Lung (tissue), 12 donors: ENCODE measurements around the gene BDKRB2. TPM values are rescaled to one million over a fixed set of nuclear protein-coding genes. Genes with fewer than 3 reads are reported as not detected.

Experiments used
- ATAC-seq: fragments of 200-7000 bp; cut with Tn5 transposase; one replicate; pipeline ENCODE4 v1.9.1; 2020; ENCODE audit warnings: moderate number of reproducible peaks; ENCODE audit not compliant: insufficient read depth, low FRiP score
- DNase-seq, 3 donors: peaks; one replicate each; pipeline ENCODE4 v3.0.0-alpha.2; 2013 to 2017
- H3K27ac ChIP-seq, 2 donors: one replicate each; pipeline ENCODE4 v1.5.1; 2013; ENCODE audit warnings: mild to moderate bottlenecking in 2 of 2, moderate library complexity in 2 of 2, control low read depth in 1 of 2, inconsistent platforms in 1 of 2, low read depth in 1 of 2, low read length in 1 of 2
- H3K27me3 ChIP-seq, 3 donors: one replicate each; pipeline ENCODE4 v1.5.1; 2013; ENCODE audit warnings: low read length in 2 of 3; ENCODE audit not compliant: control insufficient read depth in 3 of 3, insufficient read depth in 3 of 3
- H3K36me3 ChIP-seq, 4 donors: one replicate each; pipeline ENCODE4 v1.5.1; 2013; ENCODE audit warnings: low read length in 4 of 4, mild to moderate bottlenecking in 1 of 4, moderate library complexity in 1 of 4; ENCODE audit not compliant: control insufficient read depth in 4 of 4, insufficient read depth in 4 of 4
- H3K4me1 ChIP-seq, 5 donors: one replicate each; pipeline ENCODE4 v1.5.1; 2013; ENCODE audit warnings: low read length in 5 of 5, mild to moderate bottlenecking in 2 of 5, moderate library complexity in 1 of 5; ENCODE audit not compliant: control insufficient read depth in 5 of 5, insufficient read depth in 5 of 5
- H3K4me3 ChIP-seq: one replicate; pipeline ENCODE4 v1.5.1; 2013; ENCODE audit warnings: mild to moderate bottlenecking, control low read depth, moderate library complexity
- H3K9ac ChIP-seq, 2 donors: one replicate each; pipeline ENCODE4 v1.5.1; 2013; ENCODE audit warnings: low read length in 2 of 2, control low read depth in 1 of 2; ENCODE audit not compliant: insufficient read depth in 1 of 2
- H3K9me3 ChIP-seq, 4 donors: one replicate each; pipeline ENCODE4 v1.5.1; 2013; ENCODE audit warnings: low read length in 3 of 4, mild to moderate bottlenecking in 1 of 4, moderate library complexity in 1 of 4; ENCODE audit not compliant: control insufficient read depth in 4 of 4, insufficient read depth in 3 of 4
- WGBS, 2 donors: extraction: QIAGEN DNeasy Blood & Tissue Kit; methylation state at CpG; one replicate each; pipeline ENCODE4 v1.1.7; 2013; 5-methylcytosine and 5-hydroxymethylcytosine counted together
- polyA plus RNA-seq, 2 donors: library from polyadenylated mRNA; stranded (reverse); fragments of 200-250 nt; gene quantifications; one replicate each; pipeline ENCODE4 v1.2.1, GENCODE V29; 2013
- total RNA-seq, 2 donors: library from RNA; depleted of rRNA in 1 of 2; stranded (reverse); fragments of >200 nt in 1 of 2; gene quantifications; one replicate each; pipeline ENCODE4 v1.2.1, GENCODE V29; 2014 to 2021
- TF ChIP-seq, protein P1 (sequence below): IDR thresholded peaks from 2 replicates; pipeline ENCODE4 v1.5.1; 2012; ENCODE audit warnings: mild to moderate bottlenecking; ENCODE audit errors: control extremely low read depth, extremely low read depth
- donor health status: control.
- donor health status: control.
- donor health status: Bipolar disorder and iron deficiency.
- donor health status: healthy.
- donor health status: DM: yes; HTN: yes; CAD: no.

BDKRB2 gene
- total and polyA plus RNA-seq, 4 donors, result 0.77 to 5.8 (median 2.4) TPM

GRCh38 chr14:96205059-96205977 is 679 bp downstream of the BDKRB2 start:
- no peak for DNase-seq

DNA sequence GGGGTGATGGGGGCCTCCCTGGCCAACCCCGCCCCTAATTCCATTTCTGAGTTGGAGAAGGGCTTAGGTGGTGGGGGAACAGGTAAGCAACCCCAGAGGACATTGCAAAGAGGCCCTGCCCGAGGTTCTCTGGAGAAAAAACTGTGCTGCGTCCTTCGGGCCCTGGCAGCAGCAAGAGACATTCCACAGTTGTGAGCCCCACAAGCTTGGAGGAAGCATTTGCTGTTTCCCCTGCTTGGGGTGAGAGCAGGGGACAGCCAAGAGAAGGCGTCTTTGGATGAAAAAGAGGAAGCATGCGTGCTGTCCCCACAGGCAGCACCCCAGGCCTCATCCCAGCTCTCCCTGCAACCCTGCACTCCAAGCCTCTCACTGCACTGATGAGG is 1.3 kb downstream of the BDKRB2 start:
- peaks cover 0 to 2% (median 0%) of the 10 kb centered on the region in 3 donors for H3K27me3 ChIP-seq
- ATAC-seq (no peak), DNase-seq (peak in 2 of 3 donors; percentile 44 to 45)
- H3K4me3 ChIP-seq, result no peak overlapping the region
- TF ChIP-seq, protein P1, sequence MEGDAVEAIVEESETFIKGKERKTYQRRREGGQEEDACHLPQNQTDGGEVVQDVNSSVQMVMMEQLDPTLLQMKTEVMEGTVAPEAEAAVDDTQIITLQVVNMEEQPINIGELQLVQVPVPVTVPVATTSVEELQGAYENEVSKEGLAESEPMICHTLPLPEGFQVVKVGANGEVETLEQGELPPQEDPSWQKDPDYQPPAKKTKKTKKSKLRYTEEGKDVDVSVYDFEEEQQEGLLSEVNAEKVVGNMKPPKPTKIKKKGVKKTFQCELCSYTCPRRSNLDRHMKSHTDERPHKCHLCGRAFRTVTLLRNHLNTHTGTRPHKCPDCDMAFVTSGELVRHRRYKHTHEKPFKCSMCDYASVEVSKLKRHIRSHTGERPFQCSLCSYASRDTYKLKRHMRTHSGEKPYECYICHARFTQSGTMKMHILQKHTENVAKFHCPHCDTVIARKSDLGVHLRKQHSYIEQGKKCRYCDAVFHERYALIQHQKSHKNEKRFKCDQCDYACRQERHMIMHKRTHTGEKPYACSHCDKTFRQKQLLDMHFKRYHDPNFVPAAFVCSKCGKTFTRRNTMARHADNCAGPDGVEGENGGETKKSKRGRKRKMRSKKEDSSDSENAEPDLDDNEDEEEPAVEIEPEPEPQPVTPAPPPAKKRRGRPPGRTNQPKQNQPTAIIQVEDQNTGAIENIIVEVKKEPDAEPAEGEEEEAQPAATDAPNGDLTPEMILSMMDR, result no peak
- 42 to 44% methylated on average over 6 of the region's 6 CpGs for WGBS, 2 donors
- no peaks in the 10 kb centered on the region for H3K36me3 ChIP-seq
- peaks cover 0 to 23% (median 5%) of the 10 kb centered on the region in 5 donors for H3K4me1 ChIP-seq
- H3K27ac ChIP-seq, result no peak overlapping the region
- H3K9ac ChIP-seq, result no peak overlapping the region
- H3K9me3 ChIP-seq, result no peaks in the 10 kb centered on the region

More at GRCh38 chr14:96205059-96205977, 679 bp downstream of the BDKRB2 start:
- Histone ChIP-seq H3K9me3 (no peaks in the 10 kb centered on the region), H3K4me1 (peaks cover 0 to 23% (median 5%) of the 10 kb centered on the region in 5 donors), H3K4me3 (peak overlapping the region; percentile 11), H3K27me3 (peaks cover 0 to 2% (median 0%) of the 10 kb centered on the region in 3 donors), H3K9ac (peak overlapping the region in 1 of 2 donors; percentile 37), H3K27ac (peak overlapping the region in 1 of 2 donors; percentile 1), H3K36me3 (no peaks in the 10 kb centered on the region)
- WGBS, 2 donors, result 40 to 48% methylated on average over 21 of the region's 21 CpGs
- TF ChIP-seq, protein P1, result no peak
- ATAC-seq, result no peak

DNA sequence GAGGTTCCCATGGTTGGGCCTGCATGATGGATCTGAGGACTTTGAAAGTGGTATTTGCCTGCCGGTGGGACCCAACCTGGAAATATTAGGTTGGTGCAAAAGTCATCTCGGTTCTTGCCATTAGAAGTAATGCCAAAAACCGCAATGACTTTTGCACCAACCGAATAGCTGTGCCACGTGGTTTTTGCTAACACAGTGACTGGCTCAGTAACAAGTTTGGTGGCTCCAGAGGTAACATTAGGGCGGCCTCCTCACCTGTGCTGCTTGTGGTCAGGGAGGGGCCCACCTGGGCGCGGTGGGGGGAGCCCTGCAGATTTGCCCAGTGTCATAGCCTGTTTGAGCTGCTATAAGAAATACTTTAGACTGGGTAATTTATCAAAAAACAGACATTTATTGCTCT is 1.8 kb downstream of the BDKRB2 start:
- TF ChIP-seq, protein P1, result no peak
- peaks cover 0 to 2% (median 0%) of the 10 kb centered on the region in 3 donors for H3K27me3 ChIP-seq
- ATAC-seq (no peak), DNase-seq (no peak)
- H3K4me3 ChIP-seq, result no peak overlapping the region
- H3K9me3 ChIP-seq, result peaks cover 0 to under 1% (median 0%) of the 10 kb centered on the region in 4 donors
- H3K36me3 ChIP-seq, result no peaks in the 10 kb centered on the region
- peaks cover 0 to 23% (median 5%) of the 10 kb centered on the region in 5 donors for H3K4me1 ChIP-seq
- no peak overlapping the region for H3K27ac ChIP-seq
- no peak overlapping the region for H3K9ac ChIP-seq
- WGBS, 2 donors, result 64 to 81% methylated on average over 8 of the region's 8 CpGs
